Vagina (tissue), 2 donors: Measurements from ENCODE around the gene PDE4D.

ENCODE experiments used
- CTCF ChIP-seq, 3 experiments: fragments of 450-650 bp in 2 of 3; fragments of 200-600 bp in 1 of 3; sonication (generic) in 1 of 3; IDR thresholded peaks; one replicate each; pipeline ENCODE4 v1.5.1; 2017 to 2019; ENCODE audit warnings: antibody characterized with exemption in 3 of 3, mild to moderate bottlenecking in 2 of 3, moderate library complexity in 2 of 3
- POLR2A ChIP-seq, 2 donors: fragments of 450-650 bp; IDR thresholded peaks; one replicate each; pipeline ENCODE4 v1.6.1; 2017; ENCODE audit warnings: antibody characterized with exemption in 2 of 2, mild to moderate bottlenecking in 2 of 2, moderate library complexity in 2 of 2

DNA sequence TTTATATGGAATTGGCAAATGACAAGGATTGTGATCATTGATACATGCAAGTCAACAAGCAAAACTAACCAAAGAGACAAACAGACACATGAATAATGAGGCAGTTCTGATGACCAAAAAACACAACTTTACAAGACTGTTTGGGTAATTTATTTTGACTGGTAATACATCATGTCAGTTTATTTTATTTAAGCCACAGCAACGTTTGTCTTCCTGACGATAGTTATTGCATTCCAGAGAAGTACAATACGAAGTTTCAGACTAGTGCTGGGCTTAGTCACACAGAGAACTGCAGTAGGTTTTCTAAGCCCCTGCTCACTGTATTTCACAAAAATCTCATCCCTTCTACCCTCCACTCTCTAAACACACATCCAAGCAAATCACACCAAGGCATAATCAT, 796.4 kb downstream of the PDE4D start:
- no peak for TF ChIP-seq POLR2A (IDR thresholded peaks at IDR 0.05)
- no peak for TF ChIP-seq CTCF (IDR thresholded peaks at IDR 0.05)
